GM21526 (cell line): ENCODE data around the gene CROCC2.

Source experiments
- ATAC-seq: cut with Tn5 transposase; IDR thresholded peaks from one replicate; pipeline ENCODE4 v1.9.1; 2021; ENCODE audit warnings: moderate library complexity; ENCODE audit not compliant: unreplicated experiment, low FRiP score

The CROCC2 gene

DNA sequence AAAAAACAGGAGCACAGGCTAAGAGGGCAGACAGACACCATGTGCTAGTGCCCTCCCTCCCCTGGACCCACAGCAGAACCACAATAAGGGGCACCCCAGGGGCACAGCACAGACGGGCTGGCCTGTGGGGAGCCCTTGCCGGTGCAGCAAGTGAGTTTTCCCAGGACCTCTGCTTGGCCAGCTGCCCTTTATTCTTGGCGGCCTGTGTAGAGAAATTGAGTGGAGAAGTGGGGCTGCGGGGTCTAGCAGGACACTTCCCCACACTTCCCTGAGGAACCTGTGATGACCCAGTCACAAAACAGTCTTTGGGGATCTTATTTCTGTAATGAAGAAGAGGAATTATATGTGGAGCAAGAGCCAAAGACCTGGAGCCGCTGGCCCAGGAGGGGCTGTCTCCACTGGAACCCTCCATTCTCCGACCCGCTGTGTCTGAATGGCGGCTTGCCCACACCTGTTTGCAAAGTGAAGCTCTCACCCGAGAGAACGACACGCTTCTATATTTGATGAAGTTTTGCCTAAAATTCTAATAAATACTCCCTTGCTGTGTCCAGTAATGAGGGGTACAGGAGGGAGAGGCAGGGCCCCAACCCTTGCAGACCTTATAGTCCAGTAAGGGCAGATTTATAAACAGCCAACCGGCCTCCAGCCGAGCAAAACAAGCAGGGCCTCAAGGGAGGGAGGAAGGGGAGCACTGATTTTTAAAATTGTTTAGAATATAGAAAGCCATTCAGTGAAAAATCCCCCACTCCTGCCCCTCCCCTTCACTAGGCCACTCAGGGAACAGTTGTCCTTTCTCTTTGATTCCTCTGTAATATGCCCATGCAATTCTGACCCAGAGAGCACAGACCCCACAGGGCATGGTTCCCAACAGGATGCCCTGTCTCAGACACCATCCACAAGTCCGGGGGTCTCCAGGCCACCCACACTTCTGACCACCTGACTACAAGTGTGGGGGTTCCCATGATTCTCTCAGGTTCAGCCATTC is 47.6 kb downstream of the CROCC2 start:
- ATAC-seq: no peak

DNA sequence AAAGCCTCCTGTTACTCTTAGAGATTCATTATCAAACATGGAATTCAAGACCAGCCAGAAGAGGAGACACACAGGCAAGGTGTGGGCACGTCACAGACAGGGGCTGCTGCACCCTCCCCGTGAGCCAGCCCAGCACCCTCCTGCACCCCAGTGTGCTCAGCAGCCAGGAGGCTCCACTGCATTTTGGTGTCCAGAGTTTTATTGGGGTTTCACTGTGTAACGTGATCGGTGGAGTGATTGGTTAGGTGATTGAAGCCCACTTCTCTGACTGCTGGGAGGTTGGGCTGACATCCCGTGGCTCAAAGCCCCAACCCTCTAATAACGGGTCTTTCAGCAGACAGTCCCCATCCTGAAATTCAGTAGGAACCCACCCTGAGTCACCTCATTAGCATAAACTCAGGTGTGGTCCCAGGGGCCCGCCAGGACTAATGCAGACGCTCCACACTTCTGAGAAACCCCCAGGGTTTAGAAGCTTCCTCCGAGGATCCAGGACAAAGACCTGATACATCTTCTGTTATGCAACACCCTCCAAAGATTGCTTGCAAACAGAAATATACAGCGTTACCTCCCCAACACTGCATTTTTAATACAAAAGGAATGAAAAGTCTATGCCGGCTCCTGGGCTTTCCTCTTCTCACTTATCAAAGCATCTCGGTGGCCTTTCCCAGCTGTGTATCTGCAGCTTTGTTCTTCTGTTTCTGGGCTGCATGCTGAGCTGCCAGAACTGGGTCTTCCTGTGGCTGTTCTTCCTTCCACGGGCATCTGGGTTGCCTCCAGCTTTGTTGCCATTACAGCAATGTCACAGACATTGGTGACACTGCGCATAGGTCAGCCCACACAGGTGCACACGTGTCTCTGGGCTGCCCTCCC is 48.5 kb downstream of the CROCC2 start:
- no peak for ATAC-seq

DNA sequence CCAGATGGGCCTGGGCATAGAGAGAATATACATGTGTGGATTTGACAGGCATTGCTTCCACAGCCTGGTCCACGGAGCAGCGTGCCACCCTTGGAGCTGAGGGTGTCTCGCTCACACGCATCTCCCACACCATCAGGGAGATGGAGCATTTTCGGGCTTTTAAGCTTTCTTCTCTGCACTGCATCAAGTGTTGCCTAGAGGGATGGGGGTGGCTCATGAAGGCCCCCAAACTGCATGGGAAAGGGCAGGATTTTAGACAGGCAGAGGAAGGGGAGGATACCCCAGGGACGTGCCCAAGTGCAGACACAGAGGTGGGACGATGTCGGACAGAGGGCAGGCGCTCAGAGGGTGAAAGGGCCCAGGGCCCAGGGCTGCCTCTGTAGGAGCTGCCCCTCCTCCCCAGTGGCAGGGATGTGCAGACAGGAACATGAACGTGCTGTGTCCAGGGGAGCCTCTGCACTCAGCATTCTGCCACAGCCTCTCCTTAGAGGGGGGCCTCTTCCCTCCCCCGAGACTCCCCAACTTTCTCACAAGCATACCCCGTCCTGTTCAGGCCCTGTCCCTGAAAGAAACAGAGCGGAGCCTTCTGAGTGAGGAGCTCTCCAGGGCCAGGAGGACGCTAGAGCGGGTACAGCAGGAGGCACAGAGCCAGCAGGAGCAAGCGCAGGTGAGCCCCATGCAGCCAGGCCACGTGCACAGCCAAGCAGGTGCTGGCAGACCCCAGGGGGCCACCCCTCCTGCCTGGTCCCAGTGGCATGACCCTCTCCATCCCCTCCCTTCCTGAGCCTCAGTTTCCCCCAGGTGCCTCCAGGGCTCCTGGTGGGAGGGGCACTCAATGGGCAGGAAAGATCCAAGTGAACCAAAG is 49.4 kb downstream of the CROCC2 start:
- ATAC-seq: no peak

DNA sequence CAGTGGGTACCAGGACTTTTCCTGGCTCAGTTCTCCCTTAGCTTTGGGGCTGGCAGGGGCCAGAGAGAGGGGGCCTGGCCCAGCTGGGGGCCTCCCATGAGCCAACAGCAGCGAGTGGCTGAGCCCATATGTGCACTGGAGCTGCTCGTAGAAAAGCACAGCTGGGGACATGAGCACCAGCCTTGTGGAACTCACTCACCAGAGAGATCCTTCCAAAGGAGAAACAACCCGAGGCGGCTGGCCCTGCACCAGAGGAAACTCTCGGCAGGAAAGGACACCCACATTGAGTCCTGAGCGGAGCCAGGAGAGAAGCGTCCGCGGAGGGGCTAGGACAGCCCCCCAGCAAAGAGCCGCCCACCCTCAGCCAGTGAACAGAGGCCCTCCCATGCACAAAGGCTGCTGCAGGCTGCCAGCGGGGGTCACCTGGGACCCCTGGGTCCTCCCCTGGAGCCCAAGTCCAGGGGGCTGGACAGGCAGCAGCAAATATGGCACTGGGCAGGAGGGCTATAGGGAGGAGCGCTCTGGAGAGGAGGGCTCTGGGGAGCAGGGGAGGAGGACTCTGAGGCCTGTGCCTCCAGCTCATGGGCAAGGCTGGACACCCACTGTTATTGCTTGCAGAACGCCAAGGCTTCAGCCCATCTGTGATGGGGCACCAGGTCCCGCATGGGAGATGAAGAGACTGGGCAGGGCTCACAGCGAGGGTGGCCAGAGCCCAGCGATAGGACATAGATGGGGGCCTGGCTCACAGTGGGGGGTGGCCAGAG is 50.2 kb downstream of the CROCC2 start:
- ATAC-seq: no peak

DNA sequence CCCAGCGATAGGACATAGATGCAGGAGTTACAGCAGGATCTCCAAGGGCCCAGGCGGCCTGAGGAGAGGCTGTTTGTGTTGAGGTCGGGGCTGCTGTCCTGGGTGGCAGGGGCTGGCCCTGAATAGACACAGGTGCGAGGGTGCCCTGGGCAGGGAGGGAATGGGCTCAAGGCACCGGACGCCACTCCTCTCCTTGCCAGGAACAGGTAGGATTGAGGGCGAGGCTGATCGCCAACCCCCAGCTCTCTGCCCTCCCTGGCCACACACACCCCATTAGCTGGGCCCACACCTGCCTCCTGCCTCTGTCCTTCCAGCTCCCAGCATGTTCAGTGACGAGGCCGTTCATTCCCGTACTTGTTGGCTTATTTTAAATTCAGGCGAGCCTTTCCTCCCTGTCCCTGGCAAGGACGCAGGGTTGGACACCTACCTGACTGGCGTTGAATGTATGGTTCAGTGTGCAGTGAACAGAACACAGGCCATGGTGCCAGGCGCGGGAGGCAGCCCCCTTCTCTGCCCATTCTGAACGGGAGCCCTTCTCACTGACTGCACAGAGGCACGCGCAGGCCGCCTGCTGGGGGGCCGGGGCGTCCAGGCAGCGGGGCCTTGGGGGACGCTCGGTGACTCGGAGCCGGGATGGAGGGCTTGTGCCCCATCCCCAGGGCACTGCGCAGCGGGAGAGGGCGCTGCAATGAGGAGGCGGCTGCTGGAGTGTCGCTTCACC is 51.0 kb downstream of the CROCC2 start:
- ATAC-seq: no peak

DNA sequence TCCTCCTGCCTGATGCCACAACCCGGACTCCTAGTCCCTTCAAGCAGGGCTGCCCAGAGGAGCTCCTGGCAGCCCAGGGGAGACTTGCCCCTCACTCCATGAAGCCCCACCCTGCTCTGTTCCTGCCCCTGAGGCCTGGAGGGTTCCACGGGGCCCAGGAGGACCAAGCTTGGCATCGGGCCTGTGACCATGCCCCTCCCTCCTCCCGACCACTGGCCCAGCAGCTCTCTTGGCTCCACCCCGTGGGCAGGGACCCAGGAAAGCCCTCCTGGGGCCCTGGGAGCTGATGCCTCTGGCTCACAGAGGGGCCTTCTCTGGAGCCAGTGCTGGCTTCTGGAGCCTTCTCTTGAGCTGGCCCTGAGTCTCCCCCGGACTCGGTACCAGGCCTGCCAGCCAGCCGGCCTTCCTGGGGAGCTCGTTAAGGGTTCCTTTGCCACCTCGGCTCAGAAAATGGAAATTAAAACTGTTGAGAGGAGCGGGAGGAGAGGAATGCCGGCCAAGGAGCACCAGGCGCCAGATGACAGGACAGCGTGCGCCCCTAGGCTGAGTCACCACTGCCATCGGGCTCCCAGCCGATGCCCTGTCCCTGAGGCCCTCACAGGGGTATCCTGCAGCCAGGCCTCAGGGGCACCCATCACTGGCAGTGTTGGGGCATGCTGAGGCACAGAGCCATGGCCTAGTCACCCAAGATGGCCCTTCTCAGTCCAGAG is 51.7 kb downstream of the CROCC2 start:
- no peak for ATAC-seq

DNA sequence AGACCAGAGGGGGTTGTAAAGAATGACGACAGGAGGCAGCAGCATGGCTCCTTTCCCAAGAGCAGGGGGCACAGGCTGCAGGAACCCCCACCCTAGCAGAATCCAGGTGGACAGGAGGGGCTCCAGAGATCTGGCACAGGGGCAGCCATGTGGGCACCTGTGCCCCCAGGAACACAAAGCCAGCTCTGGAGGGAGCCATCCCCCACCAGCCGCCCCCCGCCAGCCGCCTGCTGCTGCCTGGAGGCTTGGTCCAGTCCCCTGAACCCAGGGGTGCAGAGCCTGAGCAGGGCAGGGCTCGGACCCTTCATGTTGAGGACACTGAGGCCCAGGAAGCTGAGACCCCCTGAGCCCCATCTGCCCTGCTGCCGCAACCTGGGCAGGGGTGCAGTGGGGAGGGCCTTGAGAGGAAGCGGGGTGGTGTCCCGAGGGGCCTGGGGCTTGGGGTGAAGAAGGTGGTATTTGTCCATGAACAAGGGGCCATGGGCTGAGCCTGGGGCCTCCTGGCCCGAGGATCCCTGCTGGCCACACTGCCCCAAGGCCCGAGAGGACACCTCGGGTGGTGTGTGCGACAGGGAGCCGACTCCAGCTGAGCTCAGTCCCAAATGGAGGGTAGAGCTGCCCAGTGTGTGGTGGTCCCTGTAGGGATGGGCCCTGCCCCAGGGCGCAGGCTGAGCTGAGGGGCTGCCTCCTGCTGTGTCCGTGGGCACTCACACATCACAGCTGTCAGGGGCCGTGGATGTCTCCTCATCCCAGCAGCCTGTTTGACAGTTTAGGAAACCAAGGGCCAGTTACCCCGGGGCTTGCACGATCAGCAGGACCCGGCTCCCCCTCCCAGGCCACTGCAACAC is 52.5 kb downstream of the CROCC2 start:
- no peak for ATAC-seq

DNA sequence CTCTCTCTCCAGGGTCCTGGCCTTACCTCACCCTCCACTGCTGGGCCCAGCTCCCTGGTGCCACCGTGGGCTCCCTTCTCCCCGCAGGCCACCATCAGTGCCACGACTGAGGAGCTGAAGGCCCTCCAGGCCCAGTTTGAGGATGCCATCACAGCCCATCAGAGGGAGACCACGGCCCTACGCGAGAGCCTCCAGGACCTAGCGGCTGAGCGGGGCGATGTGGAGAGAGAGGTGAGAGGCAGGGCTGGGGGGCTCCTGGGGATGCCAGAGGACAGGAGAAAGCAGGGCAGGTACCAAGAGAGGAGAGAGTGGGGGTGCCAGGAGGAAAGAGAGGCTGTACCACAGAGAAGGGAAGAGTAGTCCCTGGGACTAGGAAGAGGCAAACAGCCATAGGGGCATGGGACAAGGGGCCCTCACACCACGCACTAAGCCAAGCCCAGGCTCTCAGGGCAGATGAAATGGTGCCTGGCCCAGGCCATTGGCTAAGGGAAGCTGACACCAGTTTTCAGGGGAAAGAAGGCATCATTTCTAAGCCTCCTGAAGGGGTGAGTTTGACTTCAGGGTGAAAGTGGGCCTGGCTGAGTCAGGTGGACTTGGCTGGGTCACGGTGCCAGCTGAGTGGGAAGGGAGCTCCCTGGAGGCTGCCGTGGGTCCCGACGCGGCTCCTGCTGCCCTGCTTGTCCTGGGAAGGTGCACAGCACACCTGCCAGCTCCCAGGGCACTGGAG is 53.2 kb downstream of the CROCC2 start:
- no peak for ATAC-seq

DNA sequence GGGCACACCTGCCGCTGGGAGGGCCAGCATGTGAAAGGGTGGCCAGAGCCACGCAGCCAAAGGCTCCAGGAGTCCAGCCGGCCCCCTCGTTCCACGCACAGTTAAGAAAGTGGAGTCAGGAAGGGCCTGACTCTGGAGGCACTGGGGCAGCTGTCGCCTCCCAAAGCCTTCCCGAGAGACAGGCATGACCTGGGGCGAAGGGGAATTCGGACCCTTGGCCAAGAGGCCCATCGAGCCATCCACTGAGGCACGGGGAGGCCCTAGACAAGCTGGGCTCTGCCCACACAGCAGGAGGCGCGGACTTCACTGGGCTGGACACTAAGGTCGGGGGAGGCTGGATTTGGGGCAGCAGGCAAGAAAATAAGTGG is 53.8 kb downstream of the CROCC2 start:
- no peak for ATAC-seq

DNA sequence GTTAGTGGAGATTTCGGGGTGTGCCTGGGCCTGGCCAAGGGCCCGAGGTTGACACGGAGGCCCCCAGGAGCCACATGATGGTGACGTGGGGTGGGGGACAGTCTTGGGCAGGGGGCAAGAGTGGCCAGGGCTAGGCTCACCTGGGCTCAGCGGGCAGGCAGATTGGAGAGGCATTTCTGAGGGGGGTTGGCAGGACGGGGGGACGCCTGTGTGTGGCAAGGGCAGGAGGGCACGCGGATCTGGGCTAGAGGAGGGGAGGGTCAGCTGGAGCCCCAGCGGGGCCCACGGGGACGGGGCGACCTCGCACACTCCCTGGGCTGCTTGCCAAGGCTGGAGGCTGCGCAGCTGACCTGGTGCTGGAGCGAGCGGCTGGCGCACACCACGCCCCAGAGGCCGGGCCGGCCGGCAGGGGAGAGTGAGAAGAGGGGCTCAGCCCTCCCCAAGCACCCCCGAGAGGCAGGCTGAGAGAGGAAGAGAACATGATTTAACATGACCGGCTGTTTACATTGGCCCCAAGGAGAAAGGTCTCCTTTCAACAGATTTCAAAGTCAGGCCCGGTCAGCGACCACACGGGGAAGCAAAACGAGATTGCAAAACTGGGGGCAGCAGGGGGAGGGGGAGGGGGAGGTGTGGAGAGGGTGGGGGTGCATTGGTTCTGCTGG is 54.3 kb downstream of the CROCC2 start:
- ATAC-seq: no peak

DNA sequence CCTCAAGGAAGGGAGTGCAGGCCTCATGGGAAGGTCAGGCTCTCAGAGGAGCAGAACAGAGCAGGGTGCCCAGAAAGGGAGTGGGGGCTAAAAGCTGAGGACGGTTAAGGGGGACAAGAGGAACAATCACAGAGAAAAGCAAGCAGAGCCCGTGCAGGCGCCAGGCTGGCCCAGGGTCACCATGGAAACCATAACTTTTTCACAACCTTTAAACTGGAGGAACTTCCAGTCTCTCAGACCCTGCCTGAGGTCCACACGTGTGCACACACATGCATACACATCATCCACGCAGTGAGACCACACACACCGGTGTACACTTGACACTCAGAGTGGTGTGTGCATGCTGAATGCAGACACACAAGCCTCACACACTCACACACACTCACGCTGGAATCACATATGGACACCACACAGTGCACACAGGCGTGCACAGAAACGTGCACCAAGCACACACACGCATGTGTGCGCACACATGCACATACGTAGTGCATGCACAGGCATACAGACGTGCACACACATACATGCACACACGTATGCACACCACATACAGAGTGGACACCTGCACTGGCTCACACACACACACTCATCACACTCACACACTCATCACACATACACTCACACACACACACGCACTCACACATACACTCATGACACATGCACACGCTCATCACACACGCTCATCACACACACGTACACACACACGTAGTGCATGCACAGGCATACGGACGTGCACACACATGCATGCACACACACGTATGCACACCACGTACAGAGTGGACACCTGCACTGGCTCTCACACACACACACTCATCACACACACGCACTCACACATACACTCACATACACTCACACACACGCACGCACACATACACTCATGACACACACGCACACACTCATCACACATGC is 55.1 kb downstream of the CROCC2 start:
- ATAC-seq: no peak

DNA sequence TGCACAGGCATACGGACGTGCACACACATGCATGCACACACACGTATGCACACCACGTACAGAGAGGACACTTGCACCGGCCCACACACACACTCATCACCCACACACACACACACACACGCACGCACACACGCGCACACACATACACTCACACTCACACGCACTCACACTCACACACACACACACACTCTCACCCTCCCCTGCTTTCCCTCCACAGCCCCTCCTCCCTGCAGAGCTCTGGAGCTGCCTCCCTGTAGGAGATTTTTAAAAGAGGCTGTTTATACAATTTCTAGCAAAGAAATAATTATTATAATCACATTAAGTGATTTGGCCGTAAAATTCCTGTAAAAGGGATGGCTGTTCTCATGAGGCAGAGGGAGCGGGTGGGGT is 55.8 kb downstream of the CROCC2 start:
- no peak for ATAC-seq

DNA sequence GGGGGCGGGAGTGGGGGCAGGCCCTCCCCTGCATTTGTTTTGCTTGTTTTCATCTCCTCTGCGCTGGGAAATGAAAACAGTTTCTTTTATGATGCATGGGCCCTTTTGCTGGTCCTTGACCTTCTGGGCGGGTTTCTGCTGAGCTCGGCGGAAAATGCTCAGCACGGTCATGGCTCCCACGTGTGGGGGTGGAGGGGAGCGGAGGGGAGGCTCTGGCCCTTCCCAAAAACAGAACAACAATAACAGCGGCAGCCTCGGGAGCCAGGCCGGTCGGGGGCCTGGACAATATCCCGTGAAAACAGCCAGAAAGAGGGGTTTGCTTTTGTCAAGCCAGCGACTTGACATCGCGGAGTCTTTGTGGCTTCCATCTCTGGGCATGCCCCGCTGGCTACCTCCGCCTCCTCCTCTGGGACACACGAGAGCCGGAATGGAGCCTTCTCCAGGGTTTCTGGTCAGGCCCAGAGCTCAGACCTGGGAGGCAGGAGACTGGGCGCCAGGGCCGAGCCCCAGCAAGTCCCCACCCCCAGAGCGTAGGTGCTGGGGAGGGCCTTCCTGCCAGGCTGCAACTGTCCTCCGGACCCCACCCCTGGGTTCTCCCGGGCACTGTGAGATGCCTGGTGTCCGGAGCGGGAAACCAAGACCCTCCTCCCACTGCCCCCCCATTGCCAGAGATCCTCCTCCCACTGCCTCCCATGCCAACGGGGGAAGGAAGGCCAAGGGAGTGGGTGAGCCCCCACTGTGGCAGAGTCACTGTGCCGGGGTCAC is 56.3 kb downstream of the CROCC2 start:
- ATAC-seq: no peak

DNA sequence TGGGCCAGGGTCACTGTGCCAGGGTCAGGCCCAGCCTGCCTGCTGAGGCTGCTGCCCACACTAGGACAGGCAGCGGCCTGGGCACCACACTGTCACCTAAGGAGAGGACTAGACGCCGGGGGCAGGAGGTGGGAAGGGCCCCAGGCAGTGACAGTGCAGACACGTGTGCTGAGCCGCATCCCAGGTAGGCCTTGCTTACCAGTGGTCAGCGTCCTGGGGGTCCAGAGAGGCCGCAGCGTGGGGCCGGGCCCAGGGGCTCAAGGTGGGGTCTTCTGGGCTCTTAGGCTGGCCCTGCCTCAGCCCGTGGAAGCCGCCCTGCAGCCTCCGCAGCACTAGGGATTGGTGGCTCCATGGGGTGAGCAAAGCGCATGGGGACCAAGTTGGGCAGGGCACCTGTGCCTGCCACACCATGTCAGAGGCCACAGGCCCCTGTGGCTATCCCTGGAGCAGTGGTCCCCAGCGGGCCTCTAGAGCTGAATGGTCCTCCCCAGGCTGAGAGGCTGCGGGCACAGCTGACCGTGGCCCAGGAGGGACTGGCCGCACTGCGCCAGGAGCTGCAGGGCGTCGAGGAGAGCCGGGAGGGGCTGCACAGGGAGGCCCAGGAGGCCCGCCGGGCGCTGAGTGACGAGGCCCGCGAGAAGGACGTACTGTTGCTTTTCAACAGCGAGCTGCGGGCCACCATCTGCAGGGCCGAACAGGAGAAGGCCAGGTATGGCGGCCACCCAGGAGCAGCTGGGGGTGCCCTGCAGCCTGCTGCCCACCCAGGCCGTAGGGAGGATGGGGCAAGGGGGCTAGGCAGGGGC is 57.1 kb downstream of the CROCC2 start:
- no peak for ATAC-seq
